GM18526 (cell line): ENCODE results near the gene TUBE1.

Experiments used
- POLR2A ChIP-seq: IDR thresholded peaks from 3 replicates; pipeline ENCODE4 v1.6.1; 2011; ENCODE audit not compliant: insufficient read length; ENCODE audit errors: extremely low read depth

Gene TUBE1

GRCh38 chr6:112027942-112028674 is 59.2 kb downstream of the TUBE1 start:
- no peak for TF ChIP-seq POLR2A

- no peak for TF ChIP-seq POLR2A
Measured at GRCh38 chr6:112026933-112027332, 60.3 kb downstream of the TUBE1 start.

- TF ChIP-seq POLR2A, result no peak
Measured at GRCh38 chr6:112024464-112024863, 62.8 kb downstream of the TUBE1 start.

- no peak for TF ChIP-seq POLR2A
Measured at GRCh38 chr6:112022749-112023148, 64.5 kb downstream of the TUBE1 start.

GRCh38 chr6:112021691-112022310 is 65.5 kb downstream of the TUBE1 start:
- no peak for TF ChIP-seq POLR2A
